Liver (tissue), 3 donors: ENCODE measurements around the gene ATAD3A.

ENCODE experiments used
- ATF3 ChIP-seq: IDR thresholded peaks from 2 replicates; pipeline ENCODE4 v1.6.1; 2016; ENCODE audit warnings: antibody characterized with exemption
- CTCF ChIP-seq: fragments of 150-350 bp; IDR thresholded peaks from 2 replicates; pipeline ENCODE4 v1.5.1; 2017; ENCODE audit warnings: improper control_type of control experiment, low read depth, low read length; ENCODE audit not compliant: missing input control
- EGR1 ChIP-seq, 2 donors: IDR thresholded peaks; 2 replicates each; pipeline ENCODE4 v1.6.1; 2016 to 2018; ENCODE audit warnings: antibody characterized with exemption in 2 of 2, low read depth in 2 of 2
- MAX ChIP-seq: IDR thresholded peaks from 2 replicates; pipeline ENCODE4 v1.6.1; 2016; ENCODE audit warnings: antibody characterized with exemption
- REST ChIP-seq: IDR thresholded peaks from 2 replicates; pipeline ENCODE4 v1.6.1; 2016; ENCODE audit warnings: antibody characterized with exemption, mild to moderate bottlenecking
- RXRA ChIP-seq, 2 donors: IDR thresholded peaks; 2 replicates each; pipeline ENCODE4 v1.6.1; 2017 to 2018; ENCODE audit warnings: antibody characterized with exemption in 2 of 2, mild to moderate bottlenecking in 1 of 2
- ZBTB33 ChIP-seq: IDR thresholded peaks from 2 replicates; pipeline ENCODE4 v1.6.1; 2016; ENCODE audit warnings: antibody characterized with exemption
- donor health status: healthy.
- donor health status: healthy.

GRCh38 chr1:1543706-1544099 is 31.7 kb downstream of the ATAD3A start:
- TF ChIP-seq CTCF (no peak), ZBTB33 (no peak), EGR1 (IDR thresholded peaks at IDR 0.05; ENCODE audit: low read depth in 2 of 2) (no peak), MAX (no peak), REST (no peak), RXRA (IDR thresholded peaks at IDR 0.05) (peak in 1 of 2 donors; percentile 71), ATF3 (no peak)
